HepG2 (cell line): Measurements from ENCODE around the gene DNAJB2. TPM values are rescaled to one million over a fixed set of nuclear protein-coding genes. Genes with fewer than 3 reads are reported as not detected.

Experiments used
- ATF7-NPFF ChIP-seq: sonication (generic); formaldehyde crosslinking; IDR thresholded peaks from 2 replicates; pipeline ENCODE4 v1.8.1; 2023; ENCODE audit warnings: mild to moderate bottlenecking, low read depth, missing genetic modification reagents, moderate library complexity
- EEA1 ChIP-seq: sonication (generic); formaldehyde crosslinking; IDR thresholded peaks from 2 replicates; pipeline ENCODE4 v1.5.1; 2020; ENCODE audit warnings: mild to moderate bottlenecking, missing genetic modification reagents, borderline replicate concordance
- FOXA3 ChIP-seq: IDR thresholded peaks from 2 replicates; pipeline ENCODE4 v1.6.1; 2016; ENCODE audit warnings: missing genetic modification reagents, missing compliant biosample characterization
- JUNB ChIP-seq: sonication (generic); formaldehyde crosslinking; IDR thresholded peaks from 2 replicates; pipeline ENCODE4 v1.8.0; 2022; ENCODE audit warnings: missing genetic modification reagents, mild to moderate bottlenecking, borderline replicate concordance
- MTA1 ChIP-seq: sonication (generic); formaldehyde crosslinking; IDR thresholded peaks from 2 replicates; pipeline ENCODE4 v1.4.0; 2020; ENCODE audit warnings: missing genetic modification reagents, mild to moderate bottlenecking, borderline replicate concordance
- PBX2 ChIP-seq: IDR thresholded peaks from 2 replicates; pipeline ENCODE4 v1.6.1; 2016; ENCODE audit warnings: control low read depth
- PITX1 ChIP-seq: sonication (generic); formaldehyde crosslinking; IDR thresholded peaks from 2 replicates; pipeline ENCODE4 v1.5.1; 2020; ENCODE audit warnings: mild to moderate bottlenecking, missing genetic modification reagents
- POGK ChIP-seq: sonication (generic); formaldehyde crosslinking; conservative IDR thresholded peaks from 2 replicates; pipeline ENCODE4 v1.8.0; 2022; ENCODE audit warnings: mild to moderate bottlenecking, moderate library complexity, missing genetic modification reagents
- RARA ChIP-seq: IDR thresholded peaks from 2 replicates; pipeline ENCODE4 v1.6.1; 2016; ENCODE audit warnings: missing genetic modification reagents, missing compliant biosample characterization
- SIN3B ChIP-seq: fragments of 150-350 bp; IDR thresholded peaks from 2 replicates; pipeline ENCODE4 v1.6.1; 2014; ENCODE audit warnings: low read length
- SOX5 ChIP-seq: IDR thresholded peaks from 2 replicates; pipeline ENCODE4 v1.6.1; 2016; ENCODE audit warnings: borderline replicate concordance
- SRF ChIP-seq: IDR thresholded peaks from 2 replicates; pipeline ENCODE4 v1.6.1; 2011; ENCODE audit warnings: mild to moderate bottlenecking, low read depth, low read length, moderate library complexity
- XRCC5 ChIP-seq: fragments of 200-400 bp; formaldehyde crosslinking; optimal IDR thresholded peaks from 2 replicates; pipeline ENCODE3; 2017; ENCODE audit warnings: mild to moderate bottlenecking, low read length
- ZBTB34 ChIP-seq: sonication (generic); formaldehyde crosslinking; IDR thresholded peaks from 2 replicates; pipeline ENCODE4 v1.8.0; 2022; ENCODE audit warnings: mild to moderate bottlenecking, missing genetic modification reagents
- ZNF180 ChIP-seq: sonication (generic); formaldehyde crosslinking; IDR thresholded peaks from 2 replicates; pipeline ENCODE4 v1.4.0; 2020; ENCODE audit warnings: low read depth, missing genetic modification reagents, borderline replicate concordance
- ZNF256 ChIP-seq: sonication (generic); formaldehyde crosslinking; conservative IDR thresholded peaks from 2 replicates; pipeline ENCODE4 v1.4.0; 2020; ENCODE audit warnings: missing genetic modification reagents
- ZNF280D ChIP-seq: sonication (generic); formaldehyde crosslinking; IDR thresholded peaks from 2 replicates; pipeline ENCODE4 v1.5.1; 2020; ENCODE audit warnings: mild to moderate bottlenecking, missing genetic modification reagents
- ZNF44 ChIP-seq: sonication (generic); formaldehyde crosslinking; IDR thresholded peaks from 2 replicates; pipeline ENCODE4 v1.5.1; 2020; ENCODE audit warnings: mild to moderate bottlenecking, missing genetic modification reagents
- ZNF788 ChIP-seq: sonication (generic); formaldehyde crosslinking; IDR thresholded peaks from 2 replicates; pipeline ENCODE4 v1.5.0; 2020; ENCODE audit warnings: mild to moderate bottlenecking, missing genetic modification reagents, borderline replicate concordance
- ZNF790 ChIP-seq: sonication (generic); formaldehyde crosslinking; IDR thresholded peaks from 2 replicates; pipeline ENCODE4 v1.8.0; 2022; ENCODE audit warnings: missing genetic modification reagents, mild to moderate bottlenecking, borderline replicate concordance
- ZSCAN29 ChIP-seq: sonication (generic); formaldehyde crosslinking; conservative IDR thresholded peaks from 2 replicates; pipeline ENCODE4 v1.4.0; 2020; ENCODE audit warnings: mild to moderate bottlenecking, missing genetic modification reagents
- ZSCAN31 ChIP-seq: sonication (generic); formaldehyde crosslinking; IDR thresholded peaks from 2 replicates; pipeline ENCODE4 v1.5.0; 2020; ENCODE audit warnings: low read depth, mild to moderate bottlenecking, missing genetic modification reagents
- polyA plus RNA-seq, 8 experiments: library from polyadenylated mRNA; depleted of rRNA in 3 of 8; stranded (reverse) in 7 of 8; unstranded in 1 of 8; fragments of >200 nt; fragmentation: Illumina TruSeq in 4 of 8; extraction: Trizol in 4 of 8; gene quantifications; 2 replicates each; pipeline versions ENCODE4 v1.2.1 to v1.2.3, GENCODE V29; 2011 to 2016; ENCODE audit warnings: low read depth in 4 of 8, missing spikeins in 1 of 8, mixed read lengths in 1 of 8; ENCODE audit not compliant: insufficient read depth in 1 of 8
- total RNA-seq, 5 experiments: library from RNA; depleted of rRNA; stranded (reverse); fragments of >200 nt; fragmentation: Illumina TruSeq; extraction: Trizol; gene quantifications; 2 replicates each; pipeline ENCODE4 v1.2.3, GENCODE V29; 2016; ENCODE audit warnings: low read depth in 1 of 5

DNAJB2 gene
- total and polyA plus RNA-seq, 2 of the 13 experiments (the other 11 are each of a cell fraction or from before 2014, with no cell fraction given) = 21.3 to 31.1 TPM

GRCh38 chr2:219298759-219299371, 19.7 kb downstream of the DNAJB2 start (continued):
- TF ChIP-seq PITX1 (CRISPR knock-in tag) (0 out of 2 replicates have a peak, but pooled peaks have one; percentile 24), ZNF280D (CRISPR knock-in tag) (peak; percentile 77), SIN3B (no peak), XRCC5 (peak; percentile 95), FOXA3 (CRISPR knock-in tag) (no peak), RARA (CRISPR knock-in tag) (no peak), ZNF790 (CRISPR knock-in tag) (no peak), EEA1 (CRISPR knock-in tag) (0 out of 2 replicates have a peak, but pooled peaks have one; percentile 48), ZBTB34 (CRISPR knock-in tag) (no peak), ZNF180 (CRISPR knock-in tag) (no peak), ZSCAN29 (CRISPR knock-in tag) (no peak), JUNB (CRISPR knock-in tag) (no peak), SRF (no peak), ZSCAN31 (CRISPR knock-in tag) (0 out of 2 replicates have a peak, but pooled peaks have one; percentile 46), PBX2 (no peak), SOX5 (CRISPR knock-in tag) (no peak; the same call in 1 of the 2 replicates), ZNF256 (CRISPR knock-in tag) (no peak), MTA1 (CRISPR knock-in tag) (peak; percentile 65; the same call in 1 of the 2 replicates), POGK (CRISPR knock-in tag) (0 out of 2 replicates have a peak, but pooled peaks have one; percentile 34), ZNF788 (CRISPR knock-in tag) (peak; percentile 75; the same call in 1 of the 2 replicates), ATF7-NPFF (CRISPR knock-in tag) (no peak; the same call in 1 of the 2 replicates), ZNF44 (CRISPR knock-in tag) (peak; percentile 63; the same call in 1 of the 2 replicates)
